Erythroblast (primary cell): ENCODE measurements around the gene IL32.
"Not testable (repeated sequence)": the region's sequence is repeated elsewhere in the genome, so short reads cannot be mapped to it uniquely, and the experiment has no call there.

ENCODE experiments used
- GATA1 ChIP-seq: IDR thresholded peaks from 2 replicates; pipeline ENCODE4 v1.6.1; 2011; ENCODE audit warnings: low read depth, mild to moderate bottlenecking, control low read depth, low read length, moderate library complexity
- POLR2A ChIP-seq: IDR thresholded peaks from 2 replicates; pipeline ENCODE4 v1.6.1; 2011; ENCODE audit warnings: mild to moderate bottlenecking, low read length

DNA sequence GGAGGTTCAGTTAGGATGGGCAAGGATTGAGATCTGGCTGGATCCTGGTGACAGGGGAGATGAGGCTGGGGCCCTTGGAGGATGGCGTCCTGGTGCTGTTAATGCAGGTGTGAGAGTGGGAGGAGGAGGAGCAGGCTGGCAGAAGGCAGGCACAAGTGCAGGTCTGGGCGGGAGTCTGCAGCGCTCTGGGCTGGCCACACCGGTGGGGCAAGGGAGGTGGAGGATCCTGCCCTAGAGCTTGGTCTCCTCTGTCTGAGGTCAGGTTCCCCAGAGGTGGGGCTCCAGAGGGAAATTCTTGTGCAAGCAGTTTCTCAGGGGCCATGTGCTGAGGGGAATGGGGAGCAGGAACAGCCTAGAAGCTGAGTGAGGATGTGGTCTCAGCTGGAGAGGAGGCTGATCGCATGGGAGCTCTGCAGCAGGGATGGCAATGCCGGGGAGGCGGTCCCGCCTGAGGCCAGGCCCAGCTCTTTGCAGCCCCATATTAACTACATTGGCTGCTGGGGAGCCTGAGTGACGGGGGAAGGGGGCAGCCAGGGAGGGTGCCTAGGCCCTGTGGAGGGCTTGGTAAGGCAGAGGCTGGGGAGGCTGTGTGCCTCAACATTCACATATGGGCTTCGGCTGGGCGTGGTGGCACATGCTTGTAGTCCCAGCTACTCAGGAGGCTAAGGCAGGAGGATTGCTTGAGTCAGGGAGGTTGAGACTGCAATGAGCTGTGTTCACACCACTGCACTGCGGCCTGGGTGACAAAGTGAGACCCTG is 12.7 kb upstream of the IL32 start:
- TF ChIP-seq POLR2A, GATA1: not testable (repeated sequence)
